ENCODE results near the gene FOXP1. TPM values are rescaled to one million over a fixed set of nuclear protein-coding genes. Genes with fewer than 3 reads are reported as not detected.
A peak's percentile ranks its signal among the peaks of the same experiment; 100 is the strongest.

The FOXP1 gene
- total and polyA plus RNA-seq, 3 experiments from 2014 or later: 142 to 185 (median 147) TPM

GRCh38 chr3:71345429-71346040 lies 238.0 kb downstream of the FOXP1 start:
- Mint-ChIP-seq H3K36me3 (peaks cover 17 to 41% (median 20%) of the 10 kb centered on the region in 3 donors), H3K27me3 (peaks cover 0 to 3% of the 10 kb centered on the region in 2 donors), H3K4me1 (peaks cover 32 to 49% (median 45%) of the 10 kb centered on the region in 3 donors), H3K4me3 (peak overlapping the region in 2 of 7 donors; percentile 5 to 31), H3K27ac (peak overlapping the region in 6 of 8 donors; percentile 2 to 69 (median 54)), H3K9me3 (peaks cover 0 to 10% (median 6%) of the 10 kb centered on the region in 5 donors)
- no peak overlapping the region for H3K4me3 ChIP-seq (ENCODE audit: low read length)
- ChIA-PET POLR2A (no interaction called here), CTCF (no interaction called here)
- no peak overlapping the region for H3K27ac ChIP-seq (ENCODE audit: low read depth, low read length)
- H3K36me3 ChIP-seq (ENCODE audit: insufficient read depth, low read length): no peaks in the 10 kb centered on the region
- H3K9me3 ChIP-seq (ENCODE audit: low read length): no peaks in the 10 kb centered on the region
- H3K4me1 ChIP-seq (ENCODE audit: insufficient read depth, low read length): peaks cover 11% of the 10 kb centered on the region
- H3K27me3 ChIP-seq (ENCODE audit: insufficient read depth, low read length, poor library complexity, severe bottlenecking): no peaks in the 10 kb centered on the region
- no peak for DNase-seq

- ChIA-PET POLR2A (no interaction called here), CTCF (no interaction called here)
- Mint-ChIP-seq H3K9me3 (peaks cover 0 to 10% (median 6%) of the 10 kb centered on the region in 5 donors), H3K36me3 (peaks cover 17 to 39% (median 30%) of the 10 kb centered on the region in 3 donors), H3K27me3 (peaks cover 0 to 3% of the 10 kb centered on the region in 2 donors), H3K4me3 (no peak overlapping the region), H3K4me1 (peaks cover 29 to 45% (median 43%) of the 10 kb centered on the region in 3 donors), H3K27ac (no peak overlapping the region)
- H3K9me3 ChIP-seq (ENCODE audit: low read length): no peaks in the 10 kb centered on the region
- DNase-seq: no peak
- no peaks in the 10 kb centered on the region for H3K36me3 ChIP-seq (ENCODE audit: insufficient read depth, low read length)
- H3K4me1 ChIP-seq (ENCODE audit: insufficient read depth, low read length): peaks cover 4% of the 10 kb centered on the region
- no peaks in the 10 kb centered on the region for H3K27me3 ChIP-seq (ENCODE audit: insufficient read depth, low read length, poor library complexity, severe bottlenecking)
- no peak overlapping the region for H3K4me3 ChIP-seq (ENCODE audit: low read length)
- no peak overlapping the region for H3K27ac ChIP-seq (ENCODE audit: low read depth, low read length)
Measured at GRCh38 chr3:71341721-71342120, 241.8 kb downstream of the FOXP1 start.

GRCh38 chr3:71339049-71339448 lies 244.5 kb downstream of the FOXP1 start:
- no peak for DNase-seq
- H3K27ac ChIP-seq (ENCODE audit: low read depth, low read length): no peak overlapping the region
- no peaks in the 10 kb centered on the region for H3K9me3 ChIP-seq (ENCODE audit: low read length)
- Mint-ChIP-seq H3K27me3 (no peaks in the 10 kb centered on the region), H3K27ac (peak overlapping the region in 3 of 8 donors; percentile 13 to 35 (median 31)), H3K4me1 (peaks cover 28 to 42% (median 39%) of the 10 kb centered on the region in 3 donors), H3K36me3 (peaks cover 19 to 42% (median 30%) of the 10 kb centered on the region in 3 donors), H3K4me3 (no peak overlapping the region), H3K9me3 (peaks cover 0 to 10% (median 6%) of the 10 kb centered on the region in 5 donors)
- peaks cover 5% of the 10 kb centered on the region for H3K4me1 ChIP-seq (ENCODE audit: insufficient read depth, low read length)
- ChIA-PET POLR2A (no interaction called here), CTCF (interaction anchor here (1.4 kb wide), 1 partner anchor 10 kb away, joined by 3 read pairs; no protein-coding TSS in a partner anchor)
- peaks cover 3% of the 10 kb centered on the region for H3K36me3 ChIP-seq (ENCODE audit: insufficient read depth, low read length)
- no peak overlapping the region for H3K4me3 ChIP-seq (ENCODE audit: low read length)
- H3K27me3 ChIP-seq (ENCODE audit: insufficient read depth, low read length, poor library complexity, severe bottlenecking): no peaks in the 10 kb centered on the region

- Mint-ChIP-seq H3K4me1 (peaks cover 18 to 35% (median 33%) of the 10 kb centered on the region in 3 donors), H3K9me3 (peaks cover 0 to 5% (median 4%) of the 10 kb centered on the region in 5 donors), H3K4me3 (no peak overlapping the region), H3K27me3 (no peaks in the 10 kb centered on the region), H3K36me3 (peaks cover 33 to 60% (median 40%) of the 10 kb centered on the region in 3 donors), H3K27ac (peak overlapping the region in 4 of 8 donors; percentile 22 to 62 (median 43))
- POLR2A ChIA-PET: no interaction called here
- no peaks in the 10 kb centered on the region for H3K27me3 ChIP-seq (ENCODE audit: insufficient read depth, low read length, poor library complexity, severe bottlenecking)
- no peak overlapping the region for H3K4me3 ChIP-seq (ENCODE audit: low read length)
- DNase-seq: no peak
- H3K27ac ChIP-seq (ENCODE audit: low read depth, low read length): no peak overlapping the region
- no peaks in the 10 kb centered on the region for H3K9me3 ChIP-seq (ENCODE audit: low read length)
- H3K4me1 ChIP-seq (ENCODE audit: insufficient read depth, low read length): peaks cover 5% of the 10 kb centered on the region
- peaks cover 4% of the 10 kb centered on the region for H3K36me3 ChIP-seq (ENCODE audit: insufficient read depth, low read length)
- CTCF ChIA-PET: no interaction called here
Measured at GRCh38 chr3:71332813-71333212, 250.7 kb downstream of the FOXP1 start.

- H3K27ac Mint-ChIP-seq: no peak overlapping the region
- ChIA-PET POLR2A (no interaction called here), CTCF (no interaction called here)
- Histone ChIP-seq H3K4me1 (ENCODE audit: insufficient read depth, low read length) (no peaks in the 10 kb centered on the region), H3K27me3 (ENCODE audit: insufficient read depth, low read length, poor library complexity, severe bottlenecking) (no peaks in the 10 kb centered on the region), H3K4me3 (ENCODE audit: low read length) (no peak overlapping the region), H3K9me3 (ENCODE audit: low read length) (no peaks in the 10 kb centered on the region), H3K36me3 (ENCODE audit: insufficient read depth, low read length) (peaks cover 4% of the 10 kb centered on the region), H3K27ac (ENCODE audit: low read depth, low read length) (no peak overlapping the region)
- H3K36me3 Mint-ChIP-seq: peaks cover 39 to 71% (median 40%) of the 10 kb centered on the region in 3 donors
- H3K4me3 Mint-ChIP-seq: no peak overlapping the region
- H3K9me3 Mint-ChIP-seq: peaks cover 0 to 5% (median 4%) of the 10 kb centered on the region in 5 donors
- no peaks in the 10 kb centered on the region for H3K27me3 Mint-ChIP-seq
- peaks cover 19 to 38% (median 36%) of the 10 kb centered on the region in 3 donors for H3K4me1 Mint-ChIP-seq
- no peak for DNase-seq
Measured at GRCh38 chr3:71330909-71331308, 252.6 kb downstream of the FOXP1 start.

GRCh38 chr3:71330505-71330904 lies 253.0 kb downstream of the FOXP1 start:
- no peaks in the 10 kb centered on the region for H3K4me1 ChIP-seq (ENCODE audit: insufficient read depth, low read length)
- H3K9me3 ChIP-seq (ENCODE audit: low read length): no peaks in the 10 kb centered on the region
- Mint-ChIP-seq H3K36me3 (peaks cover 39 to 71% (median 40%) of the 10 kb centered on the region in 3 donors), H3K4me3 (no peak overlapping the region), H3K27ac (no peak overlapping the region), H3K27me3 (no peaks in the 10 kb centered on the region), H3K9me3 (peaks cover 0 to 5% (median 4%) of the 10 kb centered on the region in 5 donors), H3K4me1 (peaks cover 19 to 38% (median 36%) of the 10 kb centered on the region in 3 donors)
- ChIA-PET CTCF (no interaction called here), POLR2A (no interaction called here)
- H3K4me3 ChIP-seq (ENCODE audit: low read length): no peak overlapping the region
- DNase-seq: no peak
- H3K27me3 ChIP-seq (ENCODE audit: insufficient read depth, low read length, poor library complexity, severe bottlenecking): no peaks in the 10 kb centered on the region
- peaks cover 4% of the 10 kb centered on the region for H3K36me3 ChIP-seq (ENCODE audit: insufficient read depth, low read length)
- no peak overlapping the region for H3K27ac ChIP-seq (ENCODE audit: low read depth, low read length)

GRCh38 chr3:71329817-71330216 lies 253.7 kb downstream of the FOXP1 start:
- no peak overlapping the region for H3K4me3 Mint-ChIP-seq
- Histone ChIP-seq H3K27me3 (ENCODE audit: insufficient read depth, low read length, poor library complexity, severe bottlenecking) (no peaks in the 10 kb centered on the region), H3K4me3 (ENCODE audit: low read length) (no peak overlapping the region), H3K4me1 (ENCODE audit: insufficient read depth, low read length) (no peaks in the 10 kb centered on the region), H3K36me3 (ENCODE audit: insufficient read depth, low read length) (peaks cover 4% of the 10 kb centered on the region), H3K9me3 (ENCODE audit: low read length) (no peaks in the 10 kb centered on the region), H3K27ac (ENCODE audit: low read depth, low read length) (no peak overlapping the region)
- H3K4me1 Mint-ChIP-seq: peaks cover 16 to 38% (median 32%) of the 10 kb centered on the region in 3 donors
- no peak overlapping the region for H3K27ac Mint-ChIP-seq
- H3K9me3 Mint-ChIP-seq: peaks cover 0 to 5% (median 4%) of the 10 kb centered on the region in 5 donors
- peaks cover 38 to 67% (median 40%) of the 10 kb centered on the region in 3 donors for H3K36me3 Mint-ChIP-seq
- no peaks in the 10 kb centered on the region for H3K27me3 Mint-ChIP-seq
- DNase-seq: no peak
- CTCF ChIA-PET: no interaction called here
- POLR2A ChIA-PET: no interaction called here

GRCh38 chr3:71328926-71329325 lies 254.6 kb downstream of the FOXP1 start:
- H3K27me3 Mint-ChIP-seq: no peaks in the 10 kb centered on the region
- no peaks in the 10 kb centered on the region for H3K9me3 ChIP-seq (ENCODE audit: low read length)
- H3K36me3 ChIP-seq (ENCODE audit: insufficient read depth, low read length): peaks cover under 1% of the 10 kb centered on the region
- no peaks in the 10 kb centered on the region for H3K4me1 ChIP-seq (ENCODE audit: insufficient read depth, low read length)
- CTCF ChIA-PET: no interaction called here
- H3K4me3 Mint-ChIP-seq: no peak overlapping the region
- DNase-seq: no peak
- no peak overlapping the region for H3K27ac ChIP-seq (ENCODE audit: low read depth, low read length)
- no peaks in the 10 kb centered on the region for H3K27me3 ChIP-seq (ENCODE audit: insufficient read depth, low read length, poor library complexity, severe bottlenecking)
- no peak overlapping the region for H3K4me3 ChIP-seq (ENCODE audit: low read length)
- H3K36me3 Mint-ChIP-seq: peaks cover 33 to 61% (median 42%) of the 10 kb centered on the region in 3 donors
- H3K4me1 Mint-ChIP-seq: peaks cover 16 to 35% (median 32%) of the 10 kb centered on the region in 3 donors
- POLR2A ChIA-PET: no interaction called here
- H3K27ac Mint-ChIP-seq: no peak overlapping the region
- H3K9me3 Mint-ChIP-seq: peaks cover 0 to 5% (median 4%) of the 10 kb centered on the region in 5 donors

Measured in CD8-positive, alpha-beta memory T cell (primary cell).